GM19351 (cell line): ENCODE results near the gene CLGN.
A peak's percentile ranks its signal among the peaks of the same experiment; 100 is the strongest.

Experiments used
- ATAC-seq: cut with Tn5 transposase; IDR thresholded peaks from one replicate; pipeline ENCODE4 v1.9.1; 2021; ENCODE audit warnings: mild to moderate bottlenecking, moderate library complexity; ENCODE audit not compliant: unreplicated experiment

Gene CLGN

GRCh38 chr4:140388015-140388414 lies 39.4 kb downstream of the CLGN start:
- no peak for ATAC-seq

- no peak for ATAC-seq
Measured at GRCh38 chr4:140382732-140383131, 44.7 kb downstream of the CLGN start.

DNA sequence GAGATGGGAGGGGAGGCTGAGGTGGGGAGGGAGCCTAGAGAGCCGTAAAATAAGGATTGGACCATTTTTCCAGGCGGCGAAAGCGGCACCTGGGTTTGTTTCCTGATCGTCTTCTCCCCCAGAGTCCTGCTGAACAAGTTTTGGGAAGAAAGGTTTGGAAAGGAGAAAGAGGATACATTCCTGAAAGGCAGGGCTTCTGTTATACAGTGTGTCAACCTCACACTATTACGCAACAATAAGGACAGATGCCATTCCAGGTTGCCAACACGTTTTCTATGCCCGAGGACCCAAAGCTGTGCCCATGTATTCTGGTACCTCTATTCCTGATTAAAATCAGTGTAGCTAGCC lies 53.3 kb downstream of the CLGN start:
- no peak for ATAC-seq

DNA sequence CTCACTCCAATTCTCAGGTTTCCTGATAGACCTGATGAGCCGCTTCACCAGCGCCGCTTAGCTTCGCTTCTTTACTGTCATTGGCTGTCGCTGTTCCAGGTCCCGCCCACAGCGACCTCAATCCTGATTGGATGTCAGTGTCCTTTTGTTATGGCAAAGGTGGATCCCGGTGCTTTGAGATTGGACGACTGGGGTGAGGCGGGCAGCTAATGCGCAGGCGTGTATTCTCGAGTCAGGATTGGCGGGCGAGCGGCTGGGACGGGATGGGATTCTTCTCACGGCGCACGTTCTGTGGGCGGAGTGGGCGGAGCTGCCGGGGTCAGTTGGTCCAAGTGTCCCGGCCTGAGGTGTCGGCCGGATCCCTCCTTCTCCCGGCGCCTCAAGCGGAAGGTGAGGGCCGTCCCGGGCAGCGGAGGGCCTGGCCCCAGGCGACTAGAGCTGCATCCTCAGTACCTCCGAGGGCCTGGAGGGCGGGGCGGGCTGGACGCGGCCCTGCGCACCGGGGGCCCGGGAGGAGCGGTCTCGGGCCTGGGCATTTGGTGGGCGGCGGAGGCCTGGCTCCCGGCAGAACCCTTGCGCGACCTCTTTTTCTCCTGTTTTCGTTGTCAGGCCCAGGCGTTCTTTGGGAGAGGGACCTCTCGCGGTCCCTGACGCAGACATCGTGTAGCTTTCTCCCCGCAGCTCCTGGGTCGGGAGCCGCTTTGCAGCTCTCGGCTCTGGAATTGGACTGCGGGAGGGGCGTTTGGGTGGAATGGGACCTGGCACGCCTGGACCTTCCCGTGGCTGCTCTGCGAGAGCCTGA lies 53.9 kb downstream of the CLGN start, which contains the start of gene SCOC:
Gene SCOC (plus strand): TSS at position 319 of the 802 bp plus-strand sequence. CDS start 5,525 bp downstream, outside the sequence.
- peak; percentile 87 for ATAC-seq

DNA sequence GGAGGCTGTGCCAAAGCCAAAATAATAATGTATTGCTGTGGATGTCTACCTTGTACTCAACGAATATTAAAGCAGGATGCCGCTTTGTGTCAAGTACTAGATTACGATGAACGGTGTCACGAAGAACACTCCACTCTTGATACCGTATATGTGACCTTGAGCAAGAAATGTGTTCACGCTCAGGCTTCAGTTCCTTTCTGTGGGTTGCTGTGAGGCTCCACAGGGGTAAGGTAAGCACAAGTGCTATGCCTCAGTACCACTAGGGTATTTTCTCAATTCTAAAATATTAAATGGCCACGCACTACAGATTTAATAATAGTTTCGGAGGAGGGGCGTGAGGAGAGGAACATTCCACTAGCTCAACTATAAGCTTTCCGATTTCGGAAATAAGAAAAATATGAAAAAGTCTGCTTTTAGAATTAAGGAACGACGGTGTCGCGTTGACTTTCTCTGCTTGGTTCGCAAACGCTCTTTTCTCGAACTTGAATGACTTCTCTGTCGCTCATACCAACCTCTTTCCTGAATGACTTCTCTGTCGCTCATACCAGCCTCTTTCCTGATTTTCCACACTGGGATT lies 54.6 kb downstream of the CLGN start:
- ATAC-seq, result peak; percentile 68

- ATAC-seq, result no peak
Measured at GRCh38 chr4:140368686-140369085, 58.8 kb downstream of the CLGN start.

- no peak for ATAC-seq
Measured at GRCh38 chr4:140367738-140368137, 59.7 kb downstream of the CLGN start.

DNA sequence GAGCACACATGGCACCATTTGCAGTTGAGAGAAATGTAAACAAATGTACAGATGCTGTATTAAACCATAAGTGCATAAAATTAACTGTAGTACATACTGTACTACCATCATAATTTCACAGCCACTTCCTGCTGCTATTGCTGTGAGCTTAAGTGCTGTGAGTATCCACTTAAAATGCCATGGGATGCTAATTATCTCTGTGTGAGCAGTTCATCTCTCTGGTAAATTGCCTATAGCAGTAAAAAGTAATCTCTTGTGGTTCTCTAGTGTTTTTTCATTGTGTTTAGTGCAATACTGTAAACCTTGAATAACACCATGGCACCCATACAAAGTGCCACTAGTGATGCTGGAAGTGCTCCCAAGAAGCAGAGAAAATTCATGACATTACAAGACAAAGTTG lies 63.9 kb downstream of the CLGN start:
- ATAC-seq, result no peak

DNA sequence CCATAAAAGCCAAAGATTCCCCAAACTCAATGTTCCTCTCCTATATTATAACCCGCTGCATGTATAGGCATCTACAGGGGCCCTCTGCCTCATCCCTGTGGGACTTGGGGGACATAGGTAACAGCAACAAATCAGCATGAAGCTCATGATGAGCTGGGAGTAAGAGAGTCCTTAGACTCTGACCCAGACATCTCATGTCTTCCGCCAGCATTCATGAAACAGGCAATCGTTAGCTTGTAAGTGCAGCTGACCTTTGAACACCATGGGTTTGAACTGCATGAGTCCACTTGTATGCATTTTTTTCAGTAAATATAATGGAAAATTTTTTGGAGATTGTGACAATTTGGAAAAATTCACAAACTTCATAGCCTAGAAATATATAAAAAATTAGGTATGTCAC lies 64.4 kb downstream of the CLGN start:
- no peak for ATAC-seq

GRCh38 chr4:140361099-140361498 lies 66.3 kb downstream of the CLGN start:
- no peak for ATAC-seq

DNA sequence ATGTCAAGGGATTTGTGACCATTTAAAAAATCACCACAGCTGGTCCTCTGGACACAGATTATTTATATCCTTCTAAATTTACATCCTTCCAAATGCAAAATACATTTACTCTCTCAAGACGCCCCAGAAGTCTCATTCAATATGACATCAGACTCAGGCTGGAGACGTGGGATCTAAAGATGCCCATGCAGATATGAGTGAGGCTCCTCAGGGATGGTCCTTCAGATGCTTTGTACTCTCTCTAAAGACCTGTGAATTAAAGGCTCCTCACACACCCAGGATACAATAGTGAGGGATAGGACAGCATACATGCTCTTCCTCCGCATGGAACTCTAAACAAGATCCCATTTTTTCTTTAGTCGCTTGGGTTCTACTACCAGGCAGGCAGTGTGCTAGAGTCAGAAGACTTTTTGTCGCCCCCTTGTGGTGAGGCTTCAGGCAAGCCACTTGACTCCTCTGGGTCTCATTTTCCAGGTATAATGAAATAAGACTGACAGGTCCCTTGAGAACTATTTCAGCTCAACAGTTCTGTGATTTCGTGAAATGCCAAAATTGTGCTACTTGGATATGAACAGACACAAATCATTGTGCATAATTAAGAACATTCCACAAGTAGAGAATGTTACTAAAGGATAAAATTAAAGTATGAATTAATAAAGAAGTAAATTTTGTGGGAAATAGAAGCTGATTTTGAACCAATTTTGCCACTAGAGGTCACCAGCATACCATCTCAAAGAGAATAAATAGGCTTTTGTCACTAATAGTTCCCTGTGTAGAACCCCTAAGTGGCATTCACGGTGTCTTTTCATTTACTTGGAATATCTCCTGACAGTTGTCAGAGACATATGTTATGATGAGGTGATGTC lies 67.7 kb downstream of the CLGN start:
- peak; percentile 98 for ATAC-seq

- ATAC-seq, result no peak
Measured at GRCh38 chr4:140358281-140358680, 69.2 kb downstream of the CLGN start.

GRCh38 chr4:140357868-140358267 lies 69.6 kb downstream of the CLGN start:
- ATAC-seq, result no peak

- no peak for ATAC-seq
Measured at GRCh38 chr4:140355288-140355687, 72.2 kb downstream of the CLGN start.

- ATAC-seq, result no peak
Measured at GRCh38 chr4:140353786-140354185, 73.7 kb downstream of the CLGN start.

GRCh38 chr4:140351093-140352075 lies 76.1 kb downstream of the CLGN start:
- no peak for ATAC-seq

- no peak for ATAC-seq
Measured at GRCh38 chr4:140349816-140350215, 77.6 kb downstream of the CLGN start.

DNA sequence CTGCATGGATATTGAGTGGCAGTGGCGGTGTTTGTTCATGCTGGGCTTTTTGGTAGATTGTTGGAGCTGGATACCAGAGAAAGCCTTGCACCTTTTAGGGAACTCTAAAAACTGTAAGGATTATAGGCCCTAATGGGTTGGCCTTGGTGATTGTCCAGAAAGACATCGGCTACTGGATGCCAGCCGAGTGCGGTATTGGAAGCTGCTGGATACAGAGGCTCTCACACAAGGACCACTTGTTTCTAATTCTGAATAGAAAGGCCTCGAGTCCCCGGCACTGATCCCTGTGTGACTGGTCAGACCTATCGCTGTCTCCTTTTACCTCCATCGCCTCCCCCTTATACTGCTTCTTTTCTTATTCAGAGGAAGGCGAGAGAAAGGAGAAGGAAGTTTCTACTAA lies 81.3 kb downstream of the CLGN start:
- no peak for ATAC-seq

- no peak for ATAC-seq
Measured at GRCh38 chr4:140344621-140345020, 82.8 kb downstream of the CLGN start.

DNA sequence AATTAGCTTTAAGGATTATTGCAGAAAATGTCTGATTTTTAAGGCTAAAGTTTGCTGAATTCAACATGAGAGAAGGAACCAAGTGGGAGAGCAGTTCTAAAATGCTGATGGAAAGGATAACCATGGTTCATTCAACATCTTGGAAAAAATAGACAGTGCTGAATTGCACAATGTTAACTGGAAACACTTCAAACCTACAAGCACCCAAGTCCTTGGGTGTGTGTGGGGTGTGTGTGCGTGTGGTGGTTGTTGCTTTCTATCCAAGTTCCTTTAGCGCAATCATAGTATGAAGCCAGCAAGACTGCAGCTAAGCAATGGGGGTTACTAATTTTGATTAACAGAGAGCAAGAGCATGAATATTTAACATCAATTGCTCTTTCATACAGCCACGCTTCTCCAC lies 83.3 kb downstream of the CLGN start:
- ATAC-seq, result no peak

DNA sequence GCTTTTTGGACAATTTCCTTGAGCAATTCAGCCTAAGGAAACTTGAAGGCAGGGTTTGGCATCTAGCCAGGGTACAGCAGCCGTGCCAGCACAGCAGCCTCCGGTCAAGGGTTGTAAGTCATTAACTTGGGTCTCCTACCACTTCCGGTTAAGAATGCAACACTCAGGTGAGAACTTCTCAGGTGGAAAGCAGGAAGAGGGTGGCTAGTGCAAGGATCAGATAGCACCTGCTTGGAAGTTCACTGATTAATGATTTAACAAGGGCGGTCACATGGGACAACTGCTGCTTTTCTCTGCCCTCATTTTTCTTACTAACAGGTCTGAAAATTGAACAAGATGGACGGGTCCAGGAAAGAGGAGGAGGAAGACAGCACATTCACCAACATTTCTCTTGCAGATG lies 84.1 kb downstream of the CLGN start:
- ATAC-seq, result no peak
